Fibroblast of the aortic adventitia (primary cell): ENCODE data around the gene EXOC2. TPM values are rescaled to one million over a fixed set of nuclear protein-coding genes. Genes with fewer than 3 reads are reported as not detected.
A peak's percentile ranks its signal among the peaks of the same experiment; 100 is the strongest.

Experiments used
- DNase-seq: peaks from one replicate; pipeline ENCODE4 v3.0.0-alpha.2; 2010; ENCODE audit warnings: low read depth
- H3K4me3 ChIP-seq: 2 replicates; pipeline ENCODE4 v1.5.1; 2011; ENCODE audit warnings: low read depth, mild to moderate bottlenecking, control low read depth, low read length, moderate library complexity
- total RNA-seq: library from RNA; depleted of rRNA; stranded (reverse); fragments of >200 nt; gene quantifications from 2 replicates; pipeline ENCODE4 v1.2.3, GENCODE V29; 2012; ENCODE audit warnings: low replicate concordance
- TF ChIP-seq, protein P1 (sequence below): IDR thresholded peaks from 2 replicates; pipeline ENCODE4 v1.5.1; 2011; ENCODE audit warnings: mild to moderate bottlenecking, low read length, control low read depth, inconsistent platforms; ENCODE audit not compliant: insufficient read depth

EXOC2 gene
- total RNA-seq, 1 donor, result 27.9 TPM

DNA sequence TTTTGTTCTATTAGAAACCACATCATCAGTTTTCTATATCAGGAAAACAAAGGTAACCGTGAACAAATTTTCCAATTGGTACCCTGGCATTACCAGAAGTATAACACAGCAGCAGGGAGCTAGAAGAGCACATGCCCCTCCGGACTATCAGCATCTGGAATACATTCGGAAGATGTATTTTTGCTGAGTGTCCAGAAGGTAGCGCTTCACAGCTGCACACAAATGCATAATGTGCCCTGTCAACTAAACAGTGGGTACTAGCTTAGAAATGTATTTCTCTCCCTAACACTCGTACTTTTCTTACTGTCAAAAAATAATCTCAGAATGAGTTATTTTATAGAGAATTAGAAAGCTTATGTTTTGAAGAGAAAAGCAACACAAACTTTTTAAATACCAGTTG is 113.6 kb downstream of the EXOC2 start:
- peak; percentile 22 for DNase-seq
- TF ChIP-seq, protein P1, sequence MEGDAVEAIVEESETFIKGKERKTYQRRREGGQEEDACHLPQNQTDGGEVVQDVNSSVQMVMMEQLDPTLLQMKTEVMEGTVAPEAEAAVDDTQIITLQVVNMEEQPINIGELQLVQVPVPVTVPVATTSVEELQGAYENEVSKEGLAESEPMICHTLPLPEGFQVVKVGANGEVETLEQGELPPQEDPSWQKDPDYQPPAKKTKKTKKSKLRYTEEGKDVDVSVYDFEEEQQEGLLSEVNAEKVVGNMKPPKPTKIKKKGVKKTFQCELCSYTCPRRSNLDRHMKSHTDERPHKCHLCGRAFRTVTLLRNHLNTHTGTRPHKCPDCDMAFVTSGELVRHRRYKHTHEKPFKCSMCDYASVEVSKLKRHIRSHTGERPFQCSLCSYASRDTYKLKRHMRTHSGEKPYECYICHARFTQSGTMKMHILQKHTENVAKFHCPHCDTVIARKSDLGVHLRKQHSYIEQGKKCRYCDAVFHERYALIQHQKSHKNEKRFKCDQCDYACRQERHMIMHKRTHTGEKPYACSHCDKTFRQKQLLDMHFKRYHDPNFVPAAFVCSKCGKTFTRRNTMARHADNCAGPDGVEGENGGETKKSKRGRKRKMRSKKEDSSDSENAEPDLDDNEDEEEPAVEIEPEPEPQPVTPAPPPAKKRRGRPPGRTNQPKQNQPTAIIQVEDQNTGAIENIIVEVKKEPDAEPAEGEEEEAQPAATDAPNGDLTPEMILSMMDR, result peak; percentile 25
- no peak overlapping the region for H3K4me3 ChIP-seq

DNA sequence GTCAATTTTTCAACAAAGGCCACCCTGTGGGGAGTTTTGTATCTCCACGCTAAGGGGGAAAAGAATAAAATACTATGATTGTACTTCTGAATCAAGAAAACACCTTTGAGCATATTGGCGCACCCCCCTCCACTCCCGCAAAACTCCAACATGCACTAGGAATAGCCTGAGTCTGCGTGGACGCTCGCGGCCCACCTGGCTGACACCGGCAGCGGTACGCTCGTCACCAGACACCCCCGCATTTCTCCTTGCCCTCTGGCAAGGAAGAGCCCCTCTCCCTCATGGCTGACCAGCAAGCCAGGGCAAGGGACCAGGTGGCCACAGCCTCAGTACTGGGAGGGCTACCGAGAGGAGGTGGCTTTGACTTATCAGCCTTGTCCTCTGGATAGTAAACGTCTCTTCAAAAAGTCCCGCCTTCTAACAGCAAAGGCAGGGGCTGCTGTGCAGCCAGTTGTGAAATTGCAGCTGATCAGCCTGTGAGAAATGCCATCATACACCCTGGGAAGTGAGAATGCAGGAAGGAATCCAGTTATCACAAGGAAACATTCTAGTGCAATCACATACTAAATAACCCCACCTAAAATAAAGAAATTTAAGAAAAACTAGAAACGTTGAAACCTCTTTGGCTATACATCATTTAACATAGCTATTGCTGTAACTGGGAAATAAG is 120.2 kb downstream of the EXOC2 start:
- H3K4me3 ChIP-seq, result no peak overlapping the region
- TF ChIP-seq, protein P1, result no peak
- DNase-seq, result peak; percentile 16

DNA sequence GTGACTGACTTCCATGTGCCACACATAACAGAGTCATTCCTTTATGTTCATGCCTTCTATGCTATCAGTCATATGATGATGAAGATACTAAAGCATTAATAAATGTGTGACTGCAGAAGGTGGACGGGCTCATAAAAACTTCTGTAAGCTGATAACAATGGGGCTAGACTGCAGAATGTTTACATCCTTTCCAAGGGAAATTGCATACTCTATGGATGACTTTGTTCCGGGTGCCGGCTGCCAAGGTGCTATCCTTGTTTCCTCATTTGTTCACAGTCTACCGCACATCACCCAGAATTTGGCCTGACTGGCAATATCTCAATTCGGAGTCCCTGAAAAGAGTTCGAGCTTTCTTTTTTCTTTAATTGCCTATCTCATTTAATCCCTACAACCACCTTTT is 121.0 kb downstream of the EXOC2 start:
- DNase-seq, result no peak
- H3K4me3 ChIP-seq, result no peak overlapping the region
- TF ChIP-seq, protein P1, result no peak

DNA sequence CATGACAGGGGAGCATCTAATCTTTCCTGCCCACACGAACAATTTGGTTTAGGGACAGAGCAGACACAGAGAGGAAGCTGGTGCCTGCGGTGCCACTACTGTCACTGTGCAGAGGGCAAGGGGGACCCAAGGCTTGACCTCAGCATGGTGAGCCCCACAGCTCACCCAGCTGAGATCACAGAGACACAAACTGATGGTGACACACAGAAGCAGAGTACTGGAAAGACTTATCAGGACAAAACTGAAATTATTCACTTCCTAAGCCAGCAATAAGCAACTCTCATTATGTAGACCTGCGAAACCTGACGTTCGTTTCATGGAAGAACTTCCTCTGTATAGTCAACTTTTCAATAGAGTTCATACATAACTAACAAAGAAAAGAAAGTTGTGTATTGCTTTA is 122.1 kb downstream of the EXOC2 start:
- no peak overlapping the region for H3K4me3 ChIP-seq
- TF ChIP-seq, protein P1, result no peak
- DNase-seq, result no peak

DNA sequence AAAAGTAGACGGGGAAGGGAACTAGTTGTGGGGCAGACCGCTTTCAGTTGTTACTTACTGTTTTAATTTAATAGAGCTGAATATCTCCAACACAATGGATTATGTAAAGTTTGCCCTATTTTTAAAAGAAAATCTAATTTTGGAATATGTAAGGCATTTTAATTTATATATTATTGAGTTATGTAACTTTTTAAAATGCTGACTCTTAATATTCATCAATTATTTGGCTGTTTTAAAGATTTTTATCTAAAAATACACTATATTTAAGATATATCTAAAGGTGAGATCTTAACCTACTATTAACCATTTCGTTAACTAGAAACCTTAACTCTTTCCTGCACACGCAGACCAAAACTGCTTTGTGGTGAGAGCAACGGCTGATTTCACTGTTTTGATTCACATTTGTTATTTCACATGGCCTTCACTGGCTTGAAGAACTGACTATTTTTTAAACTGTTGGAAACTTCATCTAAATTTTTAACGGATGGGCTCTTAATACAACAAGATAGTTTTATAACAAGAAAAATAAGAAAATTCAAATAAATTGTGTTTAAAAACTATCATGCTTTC is 123.9 kb downstream of the EXOC2 start:
- DNase-seq, result no peak
- TF ChIP-seq, protein P1, result no peak
- no peak overlapping the region for H3K4me3 ChIP-seq

DNA sequence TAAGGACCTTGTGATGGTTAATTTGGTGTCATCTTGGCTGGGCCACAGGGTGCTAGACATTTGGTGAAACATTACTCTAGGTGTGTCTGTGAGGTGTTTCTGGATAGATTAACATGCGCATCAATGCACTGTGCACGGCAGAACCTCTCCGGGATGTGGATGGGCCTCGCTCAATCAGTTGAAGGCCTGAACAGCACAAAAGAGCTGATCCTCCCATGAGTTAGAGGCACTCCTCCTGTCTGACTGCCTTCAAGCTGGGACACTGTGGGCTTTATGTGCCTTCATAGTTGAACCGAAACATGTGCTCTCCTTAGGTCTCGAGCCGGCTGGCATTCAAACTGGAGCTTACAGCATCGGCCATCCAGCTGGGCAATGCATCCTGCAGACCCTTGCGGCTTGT is 124.9 kb downstream of the EXOC2 start:
- TF ChIP-seq, protein P1, result no peak
- H3K4me3 ChIP-seq, result no peak overlapping the region
- no peak for DNase-seq

DNA sequence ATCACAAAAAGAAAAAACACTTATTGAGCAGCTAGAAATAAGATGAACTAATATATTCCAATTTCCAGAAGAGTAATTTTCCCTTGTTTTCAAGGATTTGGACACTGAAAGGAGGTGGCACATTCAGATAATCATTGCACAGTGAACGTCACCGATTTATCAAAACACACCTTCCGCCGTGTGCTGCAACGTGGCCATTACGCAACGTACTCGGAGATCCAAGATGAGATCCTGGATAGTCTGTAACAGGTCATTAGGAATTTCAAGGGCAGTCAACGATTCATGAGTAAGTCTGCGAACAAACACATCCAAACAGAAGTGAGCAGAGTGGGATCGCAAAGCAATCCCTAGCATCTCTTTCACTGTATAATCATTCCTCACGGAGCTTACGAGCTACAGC is 129.1 kb downstream of the EXOC2 start:
- no peak overlapping the region for H3K4me3 ChIP-seq
- no peak for DNase-seq
- TF ChIP-seq, protein P1, result no peak
